ENCODE measurements around the gene ARHGEF28. TPM values are rescaled to one million over a fixed set of nuclear protein-coding genes. Genes with fewer than 3 reads are reported as not detected.
A peak's percentile ranks its signal among the peaks of the same experiment; 100 is the strongest.

The ARHGEF28 gene
- total and polyA plus RNA-seq, 9 of the 15 experiments (the other 6 are each of a cell fraction or from before 2014, with no cell fraction given): 0.27 TPM; not detected in 8

DNA sequence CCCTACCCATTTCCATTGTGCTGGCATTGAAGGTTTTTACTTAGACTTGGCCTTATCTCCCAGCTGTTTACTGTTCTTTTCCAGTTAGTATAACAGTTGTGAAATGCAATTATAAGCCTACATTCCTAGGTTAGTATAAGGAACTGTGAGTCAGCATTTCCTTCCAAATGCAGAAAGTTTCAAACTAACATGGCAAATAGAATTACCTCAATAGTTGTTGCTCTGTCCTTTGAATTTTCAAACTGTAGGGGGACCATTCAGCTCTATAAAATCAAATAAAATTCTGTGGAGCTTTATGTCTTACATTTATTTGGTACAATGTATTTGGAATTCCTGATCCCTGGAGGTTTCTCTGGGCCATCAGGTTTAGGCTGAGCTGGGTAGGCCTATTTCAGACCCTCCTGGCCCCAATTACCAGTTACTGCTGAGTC lies 47.2 kb downstream of the ARHGEF28 start (continued):
- TF ChIP-seq, protein P1, sequence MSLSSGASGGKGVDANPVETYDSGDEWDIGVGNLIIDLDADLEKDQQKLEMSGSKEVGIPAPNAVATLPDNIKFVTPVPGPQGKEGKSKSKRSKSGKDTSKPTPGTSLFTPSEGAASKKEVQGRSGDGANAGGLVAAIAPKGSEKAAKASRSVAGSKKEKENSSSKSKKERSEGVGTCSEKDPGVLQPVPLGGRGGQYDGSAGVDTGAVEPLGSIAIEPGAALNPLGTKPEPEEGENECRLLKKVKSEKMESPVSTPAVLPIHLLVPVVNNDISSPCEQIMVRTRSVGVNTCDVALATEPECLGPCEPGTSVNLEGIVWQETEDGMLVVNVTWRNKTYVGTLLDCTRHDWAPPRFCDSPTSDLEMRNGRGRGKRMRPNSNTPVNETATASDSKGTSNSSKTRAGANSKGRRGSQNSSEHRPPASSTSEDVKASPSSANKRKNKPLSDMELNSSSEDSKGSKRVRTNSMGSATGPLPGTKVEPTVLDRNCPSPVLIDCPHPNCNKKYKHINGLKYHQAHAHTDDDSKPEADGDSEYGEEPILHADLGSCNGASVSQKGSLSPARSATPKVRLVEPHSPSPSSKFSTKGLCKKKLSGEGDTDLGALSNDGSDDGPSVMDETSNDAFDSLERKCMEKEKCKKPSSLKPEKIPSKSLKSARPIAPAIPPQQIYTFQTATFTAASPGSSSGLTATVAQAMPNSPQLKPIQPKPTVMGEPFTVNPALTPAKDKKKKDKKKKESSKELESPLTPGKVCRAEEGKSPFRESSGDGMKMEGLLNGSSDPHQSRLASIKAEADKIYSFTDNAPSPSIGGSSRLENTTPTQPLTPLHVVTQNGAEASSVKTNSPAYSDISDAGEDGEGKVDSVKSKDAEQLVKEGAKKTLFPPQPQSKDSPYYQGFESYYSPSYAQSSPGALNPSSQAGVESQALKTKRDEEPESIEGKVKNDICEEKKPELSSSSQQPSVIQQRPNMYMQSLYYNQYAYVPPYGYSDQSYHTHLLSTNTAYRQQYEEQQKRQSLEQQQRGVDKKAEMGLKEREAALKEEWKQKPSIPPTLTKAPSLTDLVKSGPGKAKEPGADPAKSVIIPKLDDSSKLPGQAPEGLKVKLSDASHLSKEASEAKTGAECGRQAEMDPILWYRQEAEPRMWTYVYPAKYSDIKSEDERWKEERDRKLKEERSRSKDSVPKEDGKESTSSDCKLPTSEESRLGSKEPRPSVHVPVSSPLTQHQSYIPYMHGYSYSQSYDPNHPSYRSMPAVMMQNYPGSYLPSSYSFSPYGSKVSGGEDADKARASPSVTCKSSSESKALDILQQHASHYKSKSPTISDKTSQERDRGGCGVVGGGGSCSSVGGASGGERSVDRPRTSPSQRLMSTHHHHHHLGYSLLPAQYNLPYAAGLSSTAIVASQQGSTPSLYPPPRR (CRISPR knock-in tag; IDR thresholded peaks at IDR 0.05; ENCODE audit: borderline replicate concordance): no peak
- TF ChIP-seq ZNF217 (CRISPR knock-in tag; IDR thresholded peaks at IDR 0.05): no peak
- TF ChIP-seq, protein P2, sequence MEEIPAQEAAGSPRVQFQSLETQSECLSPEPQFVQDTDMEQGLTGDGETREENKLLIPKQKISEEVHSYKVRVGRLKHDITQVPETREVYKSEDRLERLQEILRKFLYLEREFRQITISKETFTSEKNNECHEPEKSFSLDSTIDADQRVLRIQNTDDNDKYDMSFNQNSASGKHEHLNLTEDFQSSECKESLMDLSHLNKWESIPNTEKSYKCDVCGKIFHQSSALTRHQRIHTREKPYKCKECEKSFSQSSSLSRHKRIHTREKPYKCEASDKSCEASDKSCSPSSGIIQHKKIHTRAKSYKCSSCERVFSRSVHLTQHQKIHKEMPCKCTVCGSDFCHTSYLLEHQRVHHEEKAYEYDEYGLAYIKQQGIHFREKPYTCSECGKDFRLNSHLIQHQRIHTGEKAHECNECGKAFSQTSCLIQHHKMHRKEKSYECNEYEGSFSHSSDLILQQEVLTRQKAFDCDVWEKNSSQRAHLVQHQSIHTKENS (CRISPR knock-in tag; IDR thresholded peaks at IDR 0.05): no peak
- TF ChIP-seq, protein P3, sequence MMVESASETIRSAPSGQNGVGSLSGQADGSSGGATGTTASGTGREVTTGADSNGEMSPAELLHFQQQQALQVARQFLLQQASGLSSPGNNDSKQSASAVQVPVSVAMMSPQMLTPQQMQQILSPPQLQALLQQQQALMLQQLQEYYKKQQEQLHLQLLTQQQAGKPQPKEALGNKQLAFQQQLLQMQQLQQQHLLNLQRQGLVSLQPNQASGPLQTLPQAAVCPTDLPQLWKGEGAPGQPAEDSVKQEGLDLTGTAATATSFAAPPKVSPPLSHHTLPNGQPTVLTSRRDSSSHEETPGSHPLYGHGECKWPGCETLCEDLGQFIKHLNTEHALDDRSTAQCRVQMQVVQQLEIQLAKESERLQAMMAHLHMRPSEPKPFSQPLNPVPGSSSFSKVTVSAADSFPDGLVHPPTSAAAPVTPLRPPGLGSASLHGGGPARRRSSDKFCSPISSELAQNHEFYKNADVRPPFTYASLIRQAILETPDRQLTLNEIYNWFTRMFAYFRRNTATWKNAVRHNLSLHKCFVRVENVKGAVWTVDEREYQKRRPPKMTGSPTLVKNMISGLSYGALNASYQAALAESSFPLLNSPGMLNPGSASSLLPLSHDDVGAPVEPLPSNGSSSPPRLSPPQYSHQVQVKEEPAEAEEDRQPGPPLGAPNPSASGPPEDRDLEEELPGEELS (CRISPR knock-in tag; IDR thresholded peaks at IDR 0.05; ENCODE audit: borderline replicate concordance): no peak
- no peak for TF ChIP-seq CREB1 (IDR thresholded peaks at IDR 0.05)
- TF ChIP-seq CREB1 (CRISPR knock-in tag; IDR thresholded peaks at IDR 0.05): no peak
- no peak for TF ChIP-seq ZNF174 (CRISPR knock-in tag; IDR thresholded peaks at IDR 0.05)
- no peak for TF ChIP-seq JUN (IDR thresholded peaks at IDR 0.05; ENCODE audit: borderline replicate concordance, low read depth, low read length)
- TF ChIP-seq JUN (CRISPR knock-in tag; IDR thresholded peaks at IDR 0.05; ENCODE audit: borderline replicate concordance): no peak
- TF ChIP-seq, protein P4, sequence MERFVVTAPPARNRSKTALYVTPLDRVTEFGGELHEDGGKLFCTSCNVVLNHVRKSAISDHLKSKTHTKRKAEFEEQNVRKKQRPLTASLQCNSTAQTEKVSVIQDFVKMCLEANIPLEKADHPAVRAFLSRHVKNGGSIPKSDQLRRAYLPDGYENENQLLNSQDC (CRISPR knock-in tag; IDR thresholded peaks at IDR 0.05): no peak
- no peak for TF ChIP-seq ZNF436 (CRISPR knock-in tag; IDR thresholded peaks at IDR 0.05)
- TF ChIP-seq, protein P5, sequence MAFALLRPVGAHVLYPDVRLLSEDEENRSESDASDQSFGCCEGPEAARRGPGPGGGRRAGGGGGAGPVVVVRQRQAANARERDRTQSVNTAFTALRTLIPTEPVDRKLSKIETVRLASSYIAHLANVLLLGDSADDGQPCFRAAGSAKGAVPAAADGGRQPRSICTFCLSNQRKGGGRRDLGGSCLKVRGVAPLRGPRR (CRISPR knock-in tag; IDR thresholded peaks at IDR 0.05): no peak
- no peak for TF ChIP-seq FOXJ3 (CRISPR knock-in tag; IDR thresholded peaks at IDR 0.05)
- no peak for TF ChIP-seq ZNF146 (CRISPR knock-in tag; IDR thresholded peaks at IDR 0.05; ENCODE audit: unreplicated experiment)
- TF ChIP-seq, protein P6, sequence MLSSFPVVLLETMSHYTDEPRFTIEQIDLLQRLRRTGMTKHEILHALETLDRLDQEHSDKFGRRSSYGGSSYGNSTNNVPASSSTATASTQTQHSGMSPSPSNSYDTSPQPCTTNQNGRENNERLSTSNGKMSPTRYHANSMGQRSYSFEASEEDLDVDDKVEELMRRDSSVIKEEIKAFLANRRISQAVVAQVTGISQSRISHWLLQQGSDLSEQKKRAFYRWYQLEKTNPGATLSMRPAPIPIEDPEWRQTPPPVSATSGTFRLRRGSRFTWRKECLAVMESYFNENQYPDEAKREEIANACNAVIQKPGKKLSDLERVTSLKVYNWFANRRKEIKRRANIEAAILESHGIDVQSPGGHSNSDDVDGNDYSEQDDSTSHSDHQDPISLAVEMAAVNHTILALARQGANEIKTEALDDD (IDR thresholded peaks at IDR 0.05): peak; percentile 71
- peak; percentile 92 for TF ChIP-seq NFE2 (IDR thresholded peaks at IDR 0.05; ENCODE audit: low read depth)
- no peak for TF ChIP-seq MBD2 (IDR thresholded peaks at IDR 0.05; ENCODE audit: borderline replicate concordance, low read depth)
- peak; percentile 97 for TF ChIP-seq ZNF316 (IDR thresholded peaks at IDR 0.05)
- TF ChIP-seq CBX1 (IDR thresholded peaks at IDR 0.05; ENCODE audit: low read depth): no peak
